OCI-LY3 (cell line): ENCODE results near the gene CD14.

ENCODE experiments used
- H2AFZ ChIP-seq: fragments of 200-600, 300-600 bp; shearing (Covaris generic); 2 replicates; pipeline ENCODE4 v1.6.0; 2014; ENCODE audit warnings: antibody characterized with exemption, low read depth, low read length
- H3K27ac ChIP-seq: fragments of 200-600, 300-600 bp; sonication (generic); 2 replicates; pipeline ENCODE4 v1.5.1; 2014; ENCODE audit warnings: mild to moderate bottlenecking, low read length, moderate library complexity, mixed read lengths
- H3K27me3 ChIP-seq: fragments of 200-600, 300-600 bp; sonication (generic); 2 replicates; pipeline ENCODE4 v1.6.1; 2014; ENCODE audit warnings: low read depth, low read length, mixed read lengths
- H3K36me3 ChIP-seq: fragments of 200-600, 300-600 bp; sonication (generic); replicated peaks from 2 replicates; pipeline ENCODE3; 2014; ENCODE audit warnings: low read depth, low read length, mixed read lengths
- H3K4me1 ChIP-seq: fragments of 300-600, 200-600 bp; sonication (generic); 2 replicates; pipeline ENCODE4 v1.6.1; 2014; ENCODE audit warnings: low read length, mixed read lengths
- H3K4me2 ChIP-seq: fragments of 200-600, 300-600 bp; sonication (generic); 2 replicates; pipeline ENCODE4 v1.6.1; 2014; ENCODE audit warnings: low read length, mixed read lengths
- H3K4me3 ChIP-seq: fragments of 300-600, 200-600 bp; sonication (generic); 2 replicates; pipeline ENCODE4 v1.5.1; 2014; ENCODE audit warnings: antibody characterized with exemption, mild to moderate bottlenecking, low read length, moderate library complexity
- H3K79me2 ChIP-seq: fragments of 300-600, 200-600 bp; shearing (Covaris generic); 2 replicates; pipeline ENCODE4 v1.6.1; 2014; ENCODE audit warnings: mild to moderate bottlenecking, low read length, mixed read lengths
- H3K9ac ChIP-seq: fragments of 300-600, 200-600 bp; shearing (Covaris generic); 2 replicates; pipeline ENCODE4 v1.6.0; 2014; ENCODE audit warnings: mild to moderate bottlenecking, low read length, moderate library complexity
- H3K9me3 ChIP-seq: fragments of 200-600, 300-600 bp; shearing (Covaris generic); 2 replicates; pipeline ENCODE4 v1.6.1; 2014; ENCODE audit warnings: low read length, mixed read lengths; ENCODE audit not compliant: insufficient read depth
- H4K20me1 ChIP-seq: fragments of 200-600, 300-600 bp; sonication (generic); 2 replicates; pipeline ENCODE4 v1.6.1; 2016; ENCODE audit warnings: low read length, mixed read lengths; ENCODE audit not compliant: insufficient read depth
- EZH2phosphoT487 ChIP-seq: fragments of 200-600 bp; shearing (Covaris generic); IDR thresholded peaks from 2 replicates; pipeline ENCODE4 v1.6.1; 2018; ENCODE audit warnings: antibody characterized with exemption, mixed run types, low read depth
- TF ChIP-seq, protein P1 (sequence below): fragments of 200-600, 300-600 bp; sonication (generic); IDR thresholded peaks from 2 replicates; pipeline ENCODE4 v1.5.1; 2014; ENCODE audit warnings: antibody characterized with exemption, low read length, low read depth

CD14 gene

DNA sequence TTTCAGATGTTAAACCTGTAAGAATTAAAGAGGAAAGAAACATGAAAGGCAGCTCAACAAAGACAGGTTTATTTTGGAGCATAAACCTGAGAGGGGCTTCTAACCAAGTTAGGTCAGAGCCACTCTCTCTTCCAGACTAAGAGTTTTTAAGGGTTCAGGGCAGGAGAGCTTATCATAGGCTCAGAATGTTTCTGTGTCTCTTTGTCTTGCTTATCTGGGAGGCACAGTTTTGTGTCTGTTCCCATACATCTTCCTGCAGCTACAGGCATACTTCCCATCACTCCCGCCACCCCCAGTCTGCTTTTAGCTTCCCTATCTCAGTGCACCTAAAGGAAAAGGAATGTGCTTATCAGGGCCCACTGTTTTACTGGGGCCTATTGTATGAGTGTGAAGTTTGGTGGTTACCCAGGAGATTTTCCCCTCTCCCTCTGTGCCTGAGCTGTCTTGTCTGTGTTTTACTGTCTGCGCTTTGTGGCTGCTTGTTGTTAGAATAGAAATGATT, 21.9 kb downstream of the CD14 start:
- TF ChIP-seq, protein P1, sequence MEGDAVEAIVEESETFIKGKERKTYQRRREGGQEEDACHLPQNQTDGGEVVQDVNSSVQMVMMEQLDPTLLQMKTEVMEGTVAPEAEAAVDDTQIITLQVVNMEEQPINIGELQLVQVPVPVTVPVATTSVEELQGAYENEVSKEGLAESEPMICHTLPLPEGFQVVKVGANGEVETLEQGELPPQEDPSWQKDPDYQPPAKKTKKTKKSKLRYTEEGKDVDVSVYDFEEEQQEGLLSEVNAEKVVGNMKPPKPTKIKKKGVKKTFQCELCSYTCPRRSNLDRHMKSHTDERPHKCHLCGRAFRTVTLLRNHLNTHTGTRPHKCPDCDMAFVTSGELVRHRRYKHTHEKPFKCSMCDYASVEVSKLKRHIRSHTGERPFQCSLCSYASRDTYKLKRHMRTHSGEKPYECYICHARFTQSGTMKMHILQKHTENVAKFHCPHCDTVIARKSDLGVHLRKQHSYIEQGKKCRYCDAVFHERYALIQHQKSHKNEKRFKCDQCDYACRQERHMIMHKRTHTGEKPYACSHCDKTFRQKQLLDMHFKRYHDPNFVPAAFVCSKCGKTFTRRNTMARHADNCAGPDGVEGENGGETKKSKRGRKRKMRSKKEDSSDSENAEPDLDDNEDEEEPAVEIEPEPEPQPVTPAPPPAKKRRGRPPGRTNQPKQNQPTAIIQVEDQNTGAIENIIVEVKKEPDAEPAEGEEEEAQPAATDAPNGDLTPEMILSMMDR = no peak
- no peak for TF ChIP-seq EZH2phosphoT487
- no peak overlapping the region for H3K4me3 ChIP-seq
- H3K36me3 ChIP-seq = no peaks in the 10 kb centered on the region
- no peak overlapping the region for H3K4me2 ChIP-seq
- H3K79me2 ChIP-seq = no peaks in the 10 kb centered on the region
- no peaks in the 10 kb centered on the region for H4K20me1 ChIP-seq
- no peak overlapping the region for H3K27ac ChIP-seq
- H3K9me3 ChIP-seq = no peaks in the 10 kb centered on the region
- H2AFZ ChIP-seq = no peak overlapping the region
- peaks cover 5% of the 10 kb centered on the region; the same call in 1 of the 2 replicates for H3K4me1 ChIP-seq
- no peaks in the 10 kb centered on the region for H3K27me3 ChIP-seq
- no peak overlapping the region for H3K9ac ChIP-seq

DNA sequence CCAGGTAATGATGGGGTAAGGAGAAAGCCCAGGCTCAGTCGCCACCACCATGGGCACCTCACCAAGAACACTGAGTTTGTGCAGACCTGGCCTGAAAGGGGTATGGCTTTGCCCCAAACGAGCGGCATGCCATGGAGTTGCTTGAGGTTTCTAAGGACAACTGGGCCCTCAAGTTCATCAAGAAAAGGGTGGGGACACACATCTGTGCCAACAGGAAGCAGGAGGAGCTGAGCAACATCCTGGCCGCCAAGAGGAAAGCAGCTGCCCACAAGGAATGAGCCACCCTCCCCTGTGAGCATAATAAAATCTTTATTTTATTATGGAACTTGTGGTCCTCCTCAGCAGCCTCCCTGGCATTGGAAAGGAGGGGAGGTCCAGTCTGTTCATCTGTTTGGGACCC, 23.8 kb downstream of the CD14 start:
- H3K9ac ChIP-seq = no peak overlapping the region
- TF ChIP-seq, protein P1 = no peak
- no peak for TF ChIP-seq EZH2phosphoT487
- no peak overlapping the region for H3K4me3 ChIP-seq
- H3K27ac ChIP-seq = no peak overlapping the region
- no peak overlapping the region for H2AFZ ChIP-seq
- H3K4me2 ChIP-seq = no peak overlapping the region
- H3K27me3 ChIP-seq = no peaks in the 10 kb centered on the region
- H4K20me1 ChIP-seq = no peaks in the 10 kb centered on the region
- H3K4me1 ChIP-seq = peaks cover 5% of the 10 kb centered on the region; the same call in 1 of the 2 replicates
- no peaks in the 10 kb centered on the region for H3K36me3 ChIP-seq
- H3K79me2 ChIP-seq = no peaks in the 10 kb centered on the region
- H3K9me3 ChIP-seq = no peaks in the 10 kb centered on the region

DNA sequence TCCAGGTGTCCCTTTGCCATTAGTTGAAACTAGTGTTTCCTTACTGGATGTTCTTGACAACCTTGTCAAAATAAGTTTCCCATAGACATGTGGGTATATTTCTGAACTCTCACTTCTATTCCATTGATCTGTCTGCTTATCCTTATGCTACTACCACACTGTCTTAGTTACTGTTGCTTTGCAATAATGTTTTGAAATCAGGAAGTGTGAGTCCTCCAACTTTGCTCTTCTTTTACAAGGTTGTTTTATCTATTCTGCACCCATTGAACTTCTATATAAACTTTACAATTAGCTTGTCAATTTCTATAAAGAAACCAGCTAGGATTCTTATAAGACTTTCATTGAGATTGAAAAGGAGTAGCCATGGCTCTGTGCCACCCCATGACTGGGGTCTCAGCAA, 24.3 kb downstream of the CD14 start:
- Histone ChIP-seq H3K36me3 (no peaks in the 10 kb centered on the region), H3K4me2 (no peak overlapping the region), H3K79me2 (no peaks in the 10 kb centered on the region), H3K27me3 (no peaks in the 10 kb centered on the region), H3K4me3 (no peak overlapping the region), H2AFZ (no peak overlapping the region), H3K9me3 (no peaks in the 10 kb centered on the region), H3K27ac (no peak overlapping the region), H3K4me1 (peaks cover 5% of the 10 kb centered on the region; the same call in 1 of the 2 replicates), H4K20me1 (no peaks in the 10 kb centered on the region), H3K9ac (no peak overlapping the region)
- TF ChIP-seq, protein P1 = no peak

DNA sequence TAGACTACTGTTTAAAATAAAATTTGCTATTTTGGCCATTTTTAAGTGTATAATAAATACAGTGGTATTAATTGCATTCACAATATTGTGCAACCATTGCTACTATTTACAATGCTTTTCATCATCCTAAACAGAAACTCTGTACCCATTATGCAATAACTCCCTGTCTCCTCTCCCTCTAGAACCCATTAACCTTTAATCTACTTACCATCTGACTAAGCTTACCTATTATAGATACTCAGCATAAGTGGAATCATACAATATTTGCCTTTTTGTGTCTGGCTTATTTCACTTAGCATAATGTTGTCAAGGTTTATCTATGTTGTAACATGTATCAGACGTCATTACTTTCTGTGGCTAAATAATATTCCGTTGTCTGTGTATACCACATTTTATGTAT, 25.9 kb downstream of the CD14 start:
- TF ChIP-seq EZH2phosphoT487 = no peak
- TF ChIP-seq, protein P1 = no peak
- Histone ChIP-seq H2AFZ (no peak overlapping the region), H3K4me2 (no peak overlapping the region), H3K36me3 (no peaks in the 10 kb centered on the region), H3K4me1 (peaks cover 4% of the 10 kb centered on the region; the same call in 1 of the 2 replicates), H3K79me2 (no peaks in the 10 kb centered on the region), H3K27me3 (no peaks in the 10 kb centered on the region), H3K27ac (no peak overlapping the region), H3K4me3 (no peak overlapping the region), H3K9me3 (no peaks in the 10 kb centered on the region), H3K9ac (no peak overlapping the region), H4K20me1 (no peaks in the 10 kb centered on the region)
